SKM-1 (cell line): ENCODE results near the gene SCTR.

ENCODE experiments used
- DNase-seq: peaks from one replicate; lab custom pipeline; 2025; ENCODE audit not compliant: unreplicated experiment; lab: John Stamatoyannopoulos, UW

The SCTR gene

GRCh38 chr2:119523383-119523951 lies 816 bp downstream of the SCTR start:
- no peak for DNase-seq

GRCh38 chr2:119522671-119523070 lies 1.6 kb downstream of the SCTR start:
- no peak for DNase-seq

- DNase-seq, result no peak
Observed at GRCh38 chr2:119521433-119522050, 2.7 kb downstream of the SCTR start.

GRCh38 chr2:119520696-119521432 lies 3.4 kb downstream of the SCTR start:
- DNase-seq, result no peak

- DNase-seq, result no peak
Observed at GRCh38 chr2:119519057-119519408, 5.2 kb downstream of the SCTR start.

GRCh38 chr2:119518401-119519056 lies 5.8 kb downstream of the SCTR start:
- no peak for DNase-seq

- peak; percentile 80 for DNase-seq
Observed at GRCh38 chr2:119517433-119517832, 6.8 kb downstream of the SCTR start.

GRCh38 chr2:119516121-119516520 lies 8.2 kb downstream of the SCTR start:
- DNase-seq, result no peak

GRCh38 chr2:119513832-119514231 lies 10.5 kb downstream of the SCTR start:
- no peak for DNase-seq

- DNase-seq, result no peak
Observed at GRCh38 chr2:119512946-119513345, 11.3 kb downstream of the SCTR start.

GRCh38 chr2:119511989-119512388 lies 12.3 kb downstream of the SCTR start:
- DNase-seq, result no peak

GRCh38 chr2:119508756-119509155 lies 15.5 kb downstream of the SCTR start:
- no peak for DNase-seq

- DNase-seq, result no peak
Observed at GRCh38 chr2:119496682-119497081, 27.6 kb downstream of the SCTR start.

- no peak for DNase-seq
Observed at GRCh38 chr2:119495948-119496347, 28.3 kb downstream of the SCTR start.

GRCh38 chr2:119494163-119494790 lies 30.0 kb downstream of the SCTR start:
- DNase-seq, result no peak

GRCh38 chr2:119491776-119492525 lies 32.3 kb downstream of the SCTR start:
- DNase-seq, result no peak

GRCh38 chr2:119490653-119491195 lies 33.6 kb downstream of the SCTR start:
- no peak for DNase-seq

GRCh38 chr2:119490106-119490505 lies 34.2 kb downstream of the SCTR start:
- no peak for DNase-seq

GRCh38 chr2:119489232-119489952 lies 34.9 kb downstream of the SCTR start:
- no peak for DNase-seq
